Activated B cell treated with CpG ODN at 0.5 μM for 24 hours (primary cell): Measurements from ENCODE around the gene HIGD2A. TPM values are rescaled to one million over a fixed set of nuclear protein-coding genes. Genes with fewer than 3 reads are reported as not detected.

Experiments
- ATAC-seq: fragments of 200-7000 bp; cut with Tn5 transposase; one replicate; pipeline ENCODE4 v1.10.0; 2021; ENCODE audit warnings: low read depth, mild to moderate bottlenecking, moderate library complexity
- CTCF ChIA-PET: fragments of 350-600 bp; sonication (Branson Sonifier 250); formaldehyde crosslinking; loops from one replicate; lab custom pipeline; 2021; ENCODE audit warnings: antibody characterized with exemption; lab: Charles Lee
- POLR2A ChIA-PET: fragments of 350-600 bp; sonication (Branson Sonifier 250); formaldehyde crosslinking; loops from one replicate; lab custom pipeline; 2021; ENCODE audit warnings: antibody characterized with exemption; lab: Charles Lee
- DNase-seq: peaks from one replicate; pipeline ENCODE4 v3.0.0; 2022
- H3K27ac Mint-ChIP-seq: one replicate; pipeline ENCODE4 v1.8.0; 2020; ENCODE audit warnings: mixed read lengths
- H3K27me3 Mint-ChIP-seq: one replicate; pipeline ENCODE4 v1.8.0; 2021; ENCODE audit warnings: mixed read lengths
- H3K36me3 Mint-ChIP-seq: one replicate; pipeline ENCODE4 v1.8.0; 2021; ENCODE audit warnings: low read depth, mixed read lengths
- H3K4me1 Mint-ChIP-seq: one replicate; pipeline ENCODE4 v1.8.0; 2021; ENCODE audit warnings: mixed read lengths
- H3K4me3 Mint-ChIP-seq: one replicate; pipeline ENCODE4 v1.8.0; 2020; ENCODE audit warnings: mild to moderate bottlenecking, mixed read lengths
- H3K9me3 Mint-ChIP-seq: one replicate; pipeline ENCODE4 v1.8.0; 2020; ENCODE audit warnings: mixed read lengths
- CTCF ChIP-seq: fragments of 200-600 bp; IDR thresholded peaks from one replicate; pipeline ENCODE4 v1.8.0; 2022; ENCODE audit warnings: antibody characterized with exemption, mild to moderate bottlenecking
- intact Hi-C: fragments of 100-400 bp; cut with micrococcal nuclease; formaldehyde crosslinking; loops from one replicate; pipeline ENCODE4 v1.15.1; 2024
- total RNA-seq: library from RNA; stranded (reverse); gene quantifications from 2 replicates; pipeline ENCODE4 v1.2.3, GENCODE V29; 2022

Gene HIGD2A
- total RNA-seq, 1 donor from 2014 or later: 116 TPM

- peak; percentile 86 for DNase-seq
- Mint-ChIP-seq H3K4me1 (peaks cover 28% of the 10 kb centered on the region), H3K27ac (peak within 1 kb of the TSS; percentile 98), H3K36me3 (peaks cover 34% of the 10 kb centered on the region), H3K27me3 (no peaks in the 10 kb centered on the region), H3K4me3 (peak within 1 kb of the TSS; percentile 99), H3K9me3 (no peaks in the 10 kb centered on the region)
- CTCF ChIA-PET: interaction anchor here (0.8 to 1.4 kb wide), 6 partner anchors 16 to 632 kb away, joined by 3 to 4 read pairs (median 3); no protein-coding TSS in a partner anchor
- intact Hi-C loops: loop anchor here (1.0 kb wide), 5 partner anchors 12 to 126 kb away; partner anchors contain the start of genes CLTB, FAF2, HIGD2A and NOP16
- peak; percentile 87 for ATAC-seq
- no peak for TF ChIP-seq CTCF
- POLR2A ChIA-PET: interaction anchor here (0.6 to 3.2 kb wide), 17 partner anchors 9 to 1843 kb away, joined by 3 to 45 read pairs (median 6); partner anchors contain the start of genes FAF2, HIGD2A, HNRNPAB and NOP16
Measured at GRCh38 chr5:176361437-176362232, 26.9 kb upstream of the HIGD2A start, which contains the start of gene KIAA1191. KIAA1191 (minus strand) TSS chr5:176361764; CDS start chr5:176359508, 2,256 bp downstream.

GRCh38 chr5:176362233-176362490, 26.4 kb upstream of the HIGD2A start:
- no peak for TF ChIP-seq CTCF
- peak; percentile 49 for ATAC-seq
- CTCF ChIA-PET: interaction anchor here (0.8 to 1.3 kb wide), 4 partner anchors 15 to 632 kb away, joined by 3 read pairs; no protein-coding TSS in a partner anchor
- Mint-ChIP-seq H3K27ac (peak overlapping the region; percentile 98), H3K27me3 (no peaks in the 10 kb centered on the region), H3K4me1 (peaks cover 29% of the 10 kb centered on the region), H3K9me3 (no peaks in the 10 kb centered on the region), H3K4me3 (peak overlapping the region; percentile 99), H3K36me3 (peaks cover 31% of the 10 kb centered on the region)
- POLR2A ChIA-PET: interaction anchor here (0.8 to 3.2 kb wide), 15 partner anchors 8 to 1842 kb away, joined by 3 to 45 read pairs (median 6); partner anchors contain the start of genes FAF2, HIGD2A, HNRNPAB and NOP16
- no peak for DNase-seq
- intact Hi-C loops: loop anchor here (1.0 kb wide), 1 partner anchor 11 kb away; no protein-coding TSS in a partner anchor

- Mint-ChIP-seq H3K27ac (peak overlapping the region; percentile 70), H3K9me3 (no peaks in the 10 kb centered on the region), H3K4me3 (peak overlapping the region; percentile 84), H3K36me3 (peaks cover 32% of the 10 kb centered on the region), H3K27me3 (no peaks in the 10 kb centered on the region), H3K4me1 (peaks cover 21% of the 10 kb centered on the region)
- POLR2A ChIA-PET: no interaction called here
- ATAC-seq (no peak), DNase-seq (no peak)
- intact Hi-C loops: loop anchor here (1.0 to 2.0 kb wide), 4 partner anchors 16 to 172 kb away; partner anchors contain the start of genes FAF2, HIGD2A, NOP16 and RNF44
- CTCF ChIA-PET: no interaction called here
- no peak for TF ChIP-seq CTCF
Measured at GRCh38 chr5:176364765-176365350, 23.7 kb upstream of the HIGD2A start.

GRCh38 chr5:176365351-176366231, 23.0 kb upstream of the HIGD2A start, which contains the start of gene ARL10:
ARL10 (plus strand) TSS chr5:176365487; CDS start chr5:176365564, 77 bp downstream.
- H3K36me3 Mint-ChIP-seq: peaks cover 38% of the 10 kb centered on the region

More at GRCh38 chr5:176365351-176366231, 23.0 kb upstream of the HIGD2A start, which contains the start of gene ARL10:
- peak; percentile 60 for DNase-seq
- H3K4me1 Mint-ChIP-seq: peaks cover 20% of the 10 kb centered on the region
- peak within 1 kb of the TSS; percentile 70 for H3K27ac Mint-ChIP-seq
- intact Hi-C loops: loop anchor here (1.0 to 2.0 kb wide), 4 partner anchors 15 to 172 kb away; partner anchors contain the start of genes FAF2, HIGD2A, NOP16 and RNF44
- H3K4me3 Mint-ChIP-seq: peak within 1 kb of the TSS; percentile 84
- no peaks in the 10 kb centered on the region for H3K27me3 Mint-ChIP-seq
- ChIA-PET CTCF (no interaction called here), POLR2A (no interaction called here)
- peak; percentile 44 for ATAC-seq
- H3K9me3 Mint-ChIP-seq: no peaks in the 10 kb centered on the region
- no peak for TF ChIP-seq CTCF
